PC-3 (cell line): ENCODE data around the gene LRRC55.

Source experiments
- CTCF ChIP-seq: fragments of 300-600 bp; sonication (generic); conservative IDR thresholded peaks from 2 replicates; pipeline ENCODE4 v1.5.1; 2017; ENCODE audit warnings: antibody characterized with exemption, low read depth, mild to moderate bottlenecking, low read length
- EZH2 ChIP-seq: fragments of 300-600 bp; sonication (generic); IDR thresholded peaks from one replicate; pipeline ENCODE4 v1.6.1; 2017; ENCODE audit warnings: antibody characterized with exemption, mild to moderate bottlenecking, low read length; ENCODE audit not compliant: unreplicated experiment

- TF ChIP-seq EZH2 (no peak), CTCF (no peak)
These were observed 31.8 kb downstream of the LRRC55 start for GRCh38 chr11:57213342-57214097.
